NT2/D1 (cell line): ENCODE data around the gene SUGP1.

Source experiments
- DNase-seq: peaks from one replicate; pipeline ENCODE4 v3.0.0-alpha.2; 2011; ENCODE audit warnings: low read depth, low spot score
- H3K27me3 ChIP-seq: 2 replicates; pipeline ENCODE4 v1.6.0; 2011; ENCODE audit warnings: mild to moderate bottlenecking; ENCODE audit not compliant: insufficient read length, insufficient read depth
- H3K36me3 ChIP-seq: 2 replicates; pipeline ENCODE4 v1.6.1; 2011; ENCODE audit warnings: mild to moderate bottlenecking, low read length, mixed read lengths; ENCODE audit not compliant: insufficient read depth, insufficient read length
- H3K4me1 ChIP-seq: 2 replicates; pipeline ENCODE4 v1.5.1; 2011; ENCODE audit not compliant: insufficient read depth, insufficient read length
- H3K4me3 ChIP-seq: 2 replicates; pipeline ENCODE4 v1.5.1; 2011; ENCODE audit warnings: low read depth; ENCODE audit not compliant: insufficient read length
- H3K9ac ChIP-seq: 2 replicates; pipeline ENCODE4 v1.6.0; 2011; ENCODE audit warnings: low read depth; ENCODE audit not compliant: insufficient read length
- H3K9me3 ChIP-seq: 2 replicates; pipeline ENCODE4 v1.5.1; 2011; ENCODE audit warnings: mild to moderate bottlenecking, low read length; ENCODE audit not compliant: insufficient read depth
- SUZ12 ChIP-seq: IDR thresholded peaks from 2 replicates; pipeline ENCODE4 v1.6.1; 2011; ENCODE audit not compliant: insufficient read length, insufficient read depth; ENCODE audit errors: extremely low read depth
- YY1 ChIP-seq: IDR thresholded peaks from 2 replicates; pipeline ENCODE4 v1.6.1; 2011; ENCODE audit not compliant: insufficient read length, insufficient read depth
- ZNF274 ChIP-seq: IDR thresholded peaks from 2 replicates; pipeline ENCODE4 v1.6.1; 2011; ENCODE audit warnings: mild to moderate bottlenecking, low read depth, low read length

SUGP1 gene

DNA sequence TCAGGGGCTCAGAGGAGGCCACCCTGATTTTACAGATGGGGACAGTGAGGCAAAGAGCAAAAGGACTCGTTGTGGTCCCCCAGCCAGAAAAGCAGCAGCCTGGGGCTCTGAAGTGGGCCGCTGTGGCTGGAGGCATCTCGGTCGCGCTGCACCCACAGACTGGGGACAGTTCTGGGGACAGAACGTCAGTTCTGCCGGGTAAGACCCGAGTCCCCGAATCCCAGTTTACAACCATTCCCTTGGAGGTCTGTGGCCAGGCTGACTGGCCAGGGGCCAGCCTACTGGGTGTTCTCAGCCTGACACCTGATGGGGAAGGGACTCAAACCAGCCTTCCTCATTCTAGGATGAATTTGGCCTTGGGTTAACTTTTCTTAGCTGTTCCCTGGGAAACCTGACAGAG, 14.1 kb downstream of the SUGP1 start:
- H3K36me3 ChIP-seq = peaks cover 92% of the 10 kb centered on the region
- TF ChIP-seq YY1 (no peak), SUZ12 (no peak), ZNF274 (no peak)

GRCh38 chr19:19305696-19306095, 14.6 kb downstream of the SUGP1 start:
- Histone ChIP-seq H3K36me3 (peaks cover 92% of the 10 kb centered on the region), H3K4me3 (no peak overlapping the region), H3K4me1 (no peaks in the 10 kb centered on the region), H3K9me3 (no peaks in the 10 kb centered on the region), H3K9ac (no peak overlapping the region), H3K27me3 (no peaks in the 10 kb centered on the region)
- TF ChIP-seq ZNF274 = no peak
- TF ChIP-seq SUZ12 = no peak
- no peak for TF ChIP-seq YY1
- DNase-seq = no peak

More for the DNA sequence above, 14.1 kb downstream of the SUGP1 start:
- H3K9me3 ChIP-seq = no peaks in the 10 kb centered on the region
- H3K4me1 ChIP-seq = no peaks in the 10 kb centered on the region
- no peak overlapping the region for H3K4me3 ChIP-seq
- no peak for DNase-seq
- no peaks in the 10 kb centered on the region for H3K27me3 ChIP-seq
- no peak overlapping the region for H3K9ac ChIP-seq

DNA sequence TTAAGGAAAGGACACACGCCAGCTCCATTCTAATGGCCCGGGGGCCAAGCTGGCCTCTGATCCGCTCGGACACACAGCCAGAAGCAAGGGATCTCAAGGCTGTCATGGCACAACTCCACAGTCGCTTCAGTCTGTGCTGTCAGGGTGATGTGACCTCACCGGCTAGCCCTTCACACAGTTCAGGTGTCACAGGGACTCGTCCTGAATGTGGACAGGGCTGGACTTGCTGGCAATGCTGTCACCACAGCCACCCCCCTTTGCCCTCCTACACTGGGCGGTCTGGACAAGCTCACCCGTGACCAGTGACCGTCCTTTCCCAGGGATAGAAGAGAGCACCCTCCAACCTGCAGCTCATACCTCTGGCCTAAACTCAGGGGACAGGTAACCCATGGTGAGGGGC, 15.2 kb downstream of the SUGP1 start:
- no peak overlapping the region for H3K9ac ChIP-seq

DNA sequence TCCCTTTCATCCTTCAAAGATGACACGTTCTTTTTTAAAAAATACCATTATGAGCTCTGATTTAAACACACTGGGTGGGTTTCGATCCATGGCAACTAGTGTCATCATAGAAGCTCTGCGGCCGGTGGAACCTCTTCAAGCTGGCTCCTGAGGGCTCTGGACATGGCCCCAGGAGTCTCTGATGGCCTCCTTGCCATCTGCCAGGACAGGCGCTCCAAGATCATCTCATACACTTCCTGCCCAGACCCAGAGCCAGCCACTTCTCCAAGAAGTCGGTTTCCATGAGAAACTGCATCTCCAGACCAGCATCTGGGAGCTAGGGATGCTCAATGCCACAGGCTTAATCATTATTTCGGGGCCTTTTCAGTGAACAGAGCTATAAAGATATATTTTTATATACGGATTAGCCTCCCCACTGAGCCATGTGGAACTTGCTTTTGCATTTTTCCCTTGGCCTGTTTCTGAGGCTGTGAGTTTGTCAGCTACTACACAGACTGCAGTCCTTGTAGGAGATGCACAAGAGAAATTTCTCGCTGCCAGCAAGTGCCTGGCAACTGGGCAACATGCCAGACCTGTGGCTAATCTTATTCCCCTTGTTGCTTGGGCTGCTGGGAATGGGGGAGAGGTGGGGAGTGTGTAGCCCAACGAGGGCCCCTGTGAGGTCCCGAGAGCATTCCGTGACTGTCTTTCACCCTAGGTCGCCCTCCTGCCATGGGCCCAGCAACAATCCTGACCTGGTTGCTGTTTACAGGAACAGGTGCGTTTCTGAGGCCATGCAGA, 15.9 kb downstream of the SUGP1 start:
- DNase-seq = no peak
- Histone ChIP-seq H3K4me1 (no peaks in the 10 kb centered on the region), H3K9me3 (no peaks in the 10 kb centered on the region), H3K9ac (no peak overlapping the region), H3K27me3 (no peaks in the 10 kb centered on the region), H3K4me3 (no peak overlapping the region), H3K36me3 (peaks cover 93% of the 10 kb centered on the region)
- TF ChIP-seq YY1 = no peak
- no peak for TF ChIP-seq SUZ12
- no peak for TF ChIP-seq ZNF274

More for the DNA sequence above, 15.2 kb downstream of the SUGP1 start:
- H3K27me3 ChIP-seq = no peaks in the 10 kb centered on the region
- no peaks in the 10 kb centered on the region for H3K9me3 ChIP-seq
- TF ChIP-seq ZNF274 (no peak), SUZ12 (no peak), YY1 (no peak)
- H3K4me3 ChIP-seq = no peak overlapping the region
- DNase-seq = no peak
- no peaks in the 10 kb centered on the region for H3K4me1 ChIP-seq
- H3K36me3 ChIP-seq = peaks cover 91% of the 10 kb centered on the region

GRCh38 chr19:19303411-19303810, 16.9 kb downstream of the SUGP1 start:
- H3K9ac ChIP-seq = no peak overlapping the region
- H3K36me3 ChIP-seq = peaks cover 91% of the 10 kb centered on the region
- H3K27me3 ChIP-seq = no peaks in the 10 kb centered on the region
- H3K4me3 ChIP-seq = no peak overlapping the region
- no peaks in the 10 kb centered on the region for H3K4me1 ChIP-seq
- no peak for TF ChIP-seq SUZ12
- TF ChIP-seq YY1 = no peak
- no peak for TF ChIP-seq ZNF274
- H3K9me3 ChIP-seq = no peaks in the 10 kb centered on the region
- no peak for DNase-seq

- no peaks in the 10 kb centered on the region for H3K27me3 ChIP-seq
- no peak for TF ChIP-seq SUZ12
- no peak for TF ChIP-seq YY1
- no peak for TF ChIP-seq ZNF274
- no peaks in the 10 kb centered on the region for H3K4me1 ChIP-seq
- no peaks in the 10 kb centered on the region for H3K9me3 ChIP-seq
- no peak overlapping the region for H3K9ac ChIP-seq
- DNase-seq = no peak
- H3K4me3 ChIP-seq = no peak overlapping the region
- peaks cover 91% of the 10 kb centered on the region for H3K36me3 ChIP-seq
These were observed 19.7 kb downstream of the SUGP1 start for GRCh38 chr19:19300613-19301012.

DNA sequence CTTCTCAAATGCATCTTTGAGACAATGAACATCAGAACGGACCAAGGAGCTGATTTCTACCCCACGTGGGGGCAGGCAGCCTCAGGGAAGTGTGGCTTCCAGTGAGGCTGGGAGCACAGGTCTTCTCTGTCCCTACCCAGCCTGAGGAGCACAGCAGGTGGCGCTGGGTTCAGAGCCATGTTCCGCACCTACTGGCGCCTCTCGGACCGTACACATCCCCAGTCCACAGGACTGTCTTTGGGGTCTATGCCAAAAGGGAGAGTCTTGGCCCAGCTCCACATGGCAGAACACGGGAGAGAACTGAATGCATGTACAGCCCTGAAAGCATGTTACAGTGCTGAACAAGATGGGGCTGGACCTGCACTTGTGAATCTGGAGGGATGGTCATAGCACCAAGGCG, 22.6 kb downstream of the SUGP1 start:
- Histone ChIP-seq H3K4me3 (no peak overlapping the region), H3K4me1 (no peaks in the 10 kb centered on the region), H3K9me3 (no peaks in the 10 kb centered on the region), H3K36me3 (peaks cover 91% of the 10 kb centered on the region), H3K9ac (no peak overlapping the region), H3K27me3 (no peaks in the 10 kb centered on the region)
- DNase-seq = no peak
- TF ChIP-seq SUZ12 = no peak
- no peak for TF ChIP-seq YY1
- TF ChIP-seq ZNF274 = no peak
